ENCODE measurements around the gene ZC3H10.
A peak's percentile ranks its signal among the peaks of the same experiment; 100 is the strongest.

ZC3H10 gene

GRCh38 chr12:56127888-56128669, 10.0 kb downstream of the ZC3H10 start, which contains the start of gene ESYT1:
Gene ESYT1, plus strand, starts transcription at chr12:56128267. Its CDS starts 53 bp downstream, at chr12:56128320.
- DNase-seq, result peak; percentile 99
- H3K4me1 ChIP-seq, result peaks cover 11% of the 10 kb centered on the region
- peaks cover 23% of the 10 kb centered on the region for H3K36me3 ChIP-seq
- no peak for TF ChIP-seq CTCF (IDR thresholded peaks at IDR 0.05; ENCODE audit: low read depth, low read length)
- H3K4me3 ChIP-seq (ENCODE audit: low read depth, low read length), result peak within 1 kb of the TSS; percentile 80
- no peaks in the 10 kb centered on the region for H3K27me3 ChIP-seq
- no peaks in the 10 kb centered on the region for H3K9me3 ChIP-seq

- no peak for TF ChIP-seq CTCF (IDR thresholded peaks at IDR 0.05; ENCODE audit: low read depth, low read length)
- DNase-seq, result no peak
- peaks cover 11% of the 10 kb centered on the region for H3K4me1 ChIP-seq
These were observed 10.7 kb downstream of the ZC3H10 start for GRCh38 chr12:56128670-56129205.

GRCh38 chr12:56129206-56129941, 11.3 kb downstream of the ZC3H10 start:
- no peaks in the 10 kb centered on the region for H3K27me3 ChIP-seq
- TF ChIP-seq CTCF (IDR thresholded peaks at IDR 0.05; ENCODE audit: low read depth, low read length), result no peak
- peaks cover 34% of the 10 kb centered on the region for H3K36me3 ChIP-seq
- H3K9me3 ChIP-seq, result no peaks in the 10 kb centered on the region
- H3K4me3 ChIP-seq (ENCODE audit: low read depth, low read length), result peak overlapping the region; percentile 80
- peaks cover 11% of the 10 kb centered on the region for H3K4me1 ChIP-seq
- DNase-seq, result peak; percentile 78

More at GRCh38 chr12:56128670-56129205, 10.7 kb downstream of the ZC3H10 start:
- no peaks in the 10 kb centered on the region for H3K27me3 ChIP-seq
- peaks cover 29% of the 10 kb centered on the region for H3K36me3 ChIP-seq
- H3K9me3 ChIP-seq, result no peaks in the 10 kb centered on the region
- H3K4me3 ChIP-seq (ENCODE audit: low read depth, low read length), result peak overlapping the region; percentile 80

GRCh38 chr12:56129942-56130495, 12.0 kb downstream of the ZC3H10 start:
- DNase-seq, result no peak
- Histone ChIP-seq H3K9me3 (no peaks in the 10 kb centered on the region), H3K4me1 (peaks cover 11% of the 10 kb centered on the region), H3K36me3 (peaks cover 37% of the 10 kb centered on the region), H3K4me3 (ENCODE audit: low read depth, low read length) (no peak overlapping the region), H3K27me3 (no peaks in the 10 kb centered on the region)
- no peak for TF ChIP-seq CTCF (IDR thresholded peaks at IDR 0.05; ENCODE audit: low read depth, low read length)

- Histone ChIP-seq H3K36me3 (peaks cover 42% of the 10 kb centered on the region), H3K4me3 (ENCODE audit: low read depth, low read length) (no peak overlapping the region)
- no peak for TF ChIP-seq CTCF (IDR thresholded peaks at IDR 0.05; ENCODE audit: low read depth, low read length)
These were observed 12.8 kb downstream of the ZC3H10 start for GRCh38 chr12:56130876-56131275.

More at GRCh38 chr12:56130876-56131275, 12.8 kb downstream of the ZC3H10 start:
- Histone ChIP-seq H3K27me3 (no peaks in the 10 kb centered on the region), H3K4me1 (peaks cover 11% of the 10 kb centered on the region), H3K9me3 (no peaks in the 10 kb centered on the region)
- DNase-seq, result no peak

Measured in BE2C (cell line).